Measurements from ENCODE around the gene DDX21. TPM values are rescaled to one million over a fixed set of nuclear protein-coding genes. Genes with fewer than 3 reads are reported as not detected.
A peak's percentile ranks its signal among the peaks of the same experiment; 100 is the strongest.

The DDX21 gene
- total and polyA plus RNA-seq, 2 donors (not counting 3 experiments of a cell fraction or from before 2014, with no cell fraction given), result 33.4 to 98.1 TPM

DNA sequence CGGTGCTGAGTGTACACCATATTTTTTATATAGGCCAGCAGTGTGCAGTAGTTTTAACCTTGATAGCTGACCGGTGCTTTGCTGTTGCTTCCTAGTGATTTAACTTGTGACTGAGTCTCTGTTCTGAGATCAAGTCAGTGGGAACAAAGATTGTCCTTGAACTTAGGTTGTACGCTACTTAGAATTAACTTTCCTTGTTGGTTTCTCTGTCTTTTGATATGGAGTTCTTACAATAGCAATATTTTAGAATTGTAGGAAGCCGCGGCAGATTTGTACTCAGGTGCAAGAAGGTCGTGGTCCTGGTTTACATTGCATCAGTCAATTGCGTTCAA is 1.3 kb downstream of the DDX21 start:
- CTCF ChIA-PET, result no interaction called here
- H3K4me1 ChIP-seq (ENCODE audit: control insufficient read depth, extremely low read depth, insufficient read depth, low read length), result peaks cover 20% of the 10 kb centered on the region
- peak overlapping the region; percentile 98 for H3K4me2 ChIP-seq (ENCODE audit: insufficient read depth, low read length)
- TF ChIP-seq, protein P1, sequence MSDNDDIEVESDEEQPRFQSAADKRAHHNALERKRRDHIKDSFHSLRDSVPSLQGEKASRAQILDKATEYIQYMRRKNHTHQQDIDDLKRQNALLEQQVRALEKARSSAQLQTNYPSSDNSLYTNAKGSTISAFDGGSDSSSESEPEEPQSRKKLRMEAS (IDR thresholded peaks at IDR 0.05; ENCODE audit: insufficient read depth, insufficient read length), result no peak
- TF ChIP-seq FOS (IDR thresholded peaks at IDR 0.05; ENCODE audit: borderline replicate concordance, insufficient read depth, low read length) (no peak), MYC (IDR thresholded peaks at IDR 0.05; ENCODE audit: low read depth, low read length) (no peak), POLR2AphosphoS5 (IDR thresholded peaks at IDR 0.05; ENCODE audit: insufficient read depth, low read depth, low read length) (no peak), GATA2 (IDR thresholded peaks at IDR 0.05; ENCODE audit: insufficient read depth, insufficient read length, low read depth, low read length) (no peak), POLR2A (IDR thresholded peaks at IDR 0.05; ENCODE audit: low read depth, low read length) (no peak), EZH2 (IDR thresholded peaks at IDR 0.05; ENCODE audit: borderline replicate concordance, low read depth, low read length, severe bottlenecking) (no peak), JUN (IDR thresholded peaks at IDR 0.05; ENCODE audit: borderline replicate concordance, insufficient read depth, insufficient read length, low read depth) (no peak)
- TF ChIP-seq, protein P2, sequence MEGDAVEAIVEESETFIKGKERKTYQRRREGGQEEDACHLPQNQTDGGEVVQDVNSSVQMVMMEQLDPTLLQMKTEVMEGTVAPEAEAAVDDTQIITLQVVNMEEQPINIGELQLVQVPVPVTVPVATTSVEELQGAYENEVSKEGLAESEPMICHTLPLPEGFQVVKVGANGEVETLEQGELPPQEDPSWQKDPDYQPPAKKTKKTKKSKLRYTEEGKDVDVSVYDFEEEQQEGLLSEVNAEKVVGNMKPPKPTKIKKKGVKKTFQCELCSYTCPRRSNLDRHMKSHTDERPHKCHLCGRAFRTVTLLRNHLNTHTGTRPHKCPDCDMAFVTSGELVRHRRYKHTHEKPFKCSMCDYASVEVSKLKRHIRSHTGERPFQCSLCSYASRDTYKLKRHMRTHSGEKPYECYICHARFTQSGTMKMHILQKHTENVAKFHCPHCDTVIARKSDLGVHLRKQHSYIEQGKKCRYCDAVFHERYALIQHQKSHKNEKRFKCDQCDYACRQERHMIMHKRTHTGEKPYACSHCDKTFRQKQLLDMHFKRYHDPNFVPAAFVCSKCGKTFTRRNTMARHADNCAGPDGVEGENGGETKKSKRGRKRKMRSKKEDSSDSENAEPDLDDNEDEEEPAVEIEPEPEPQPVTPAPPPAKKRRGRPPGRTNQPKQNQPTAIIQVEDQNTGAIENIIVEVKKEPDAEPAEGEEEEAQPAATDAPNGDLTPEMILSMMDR (IDR thresholded peaks at IDR 0.05; ENCODE audit: extremely low read depth in 1 of 2, insufficient read depth in 1 of 2, low read depth in 1 of 2, low read length in 2 of 2), result no peak
- intact Hi-C loops (cut with micrococcal nuclease), result no loop called here
- H3K79me2 ChIP-seq (ENCODE audit: control insufficient read depth, insufficient read depth, low read length), result peaks cover 62% of the 10 kb centered on the region
- H3K27me3 ChIP-seq (ENCODE audit: control insufficient read depth in 2 of 2, insufficient read depth in 2 of 2, low read length in 2 of 2), result no peaks in the 10 kb centered on the region
- H3K4me3 ChIP-seq (replicated peaks in 1 of 3; ENCODE audit: insufficient read depth in 1 of 3, low read depth in 1 of 3, low read length in 3 of 3), result peak overlapping the region; percentile 32 to 98 (median 80)
- peaks cover 0 to 15% of the 10 kb centered on the region in 2 experiments for H3K36me3 ChIP-seq (ENCODE audit: control insufficient read depth in 2 of 2, extremely low read depth in 1 of 2, insufficient read depth in 2 of 2, low read length in 2 of 2)
- H3K9ac ChIP-seq (replicated peaks; ENCODE audit: extremely low read depth, insufficient read depth, low read length), result peak overlapping the region; percentile 84
- FAIRE-seq (no peak), DNase-seq (ENCODE audit: low read depth, low spot score) (no peak)
- peaks cover 11% of the 10 kb centered on the region for H4K20me1 ChIP-seq (replicated peaks; ENCODE audit: control insufficient read depth, extremely low read depth, insufficient read depth, low read length)
- H3K27ac ChIP-seq (ENCODE audit: insufficient read depth, low read depth, low read length), result peak overlapping the region; percentile 69
- POLR2A ChIA-PET, result interaction anchor here (0.6 kb wide), 1 partner anchor 130 kb away, joined by 5 read pairs; no protein-coding TSS in a partner anchor
- no peak overlapping the region for H2AFZ ChIP-seq (ENCODE audit: low read depth, low read length)
- dilution Hi-C loops (cut with MboI; ENCODE audit: extremely low pct_ligation_motif_present, low sequenced_read_pairs), result no loop called here
- H3K9me3 ChIP-seq (replicated peaks; ENCODE audit: control insufficient read depth, insufficient read depth, low read length), result no peaks in the 10 kb centered on the region
- no peaks in the 10 kb centered on the region for H3K9me1 ChIP-seq (replicated peaks; ENCODE audit: control insufficient read depth, extremely low read depth, insufficient read depth, low read length)
- no TSS peak for BruUV-seq (replicated peaks)

All from endothelial cell of umbilical vein (primary cell).